Measurements from ENCODE around the gene CBFA2T3. TPM values are rescaled to one million over a fixed set of nuclear protein-coding genes. Genes with fewer than 3 reads are reported as not detected.

CBFA2T3 gene
- total and polyA plus RNA-seq, 2 of the 8 experiments (the other 6 are each of a cell fraction or from before 2014, with no cell fraction given) = 0.51 to 1.3 TPM

DNA sequence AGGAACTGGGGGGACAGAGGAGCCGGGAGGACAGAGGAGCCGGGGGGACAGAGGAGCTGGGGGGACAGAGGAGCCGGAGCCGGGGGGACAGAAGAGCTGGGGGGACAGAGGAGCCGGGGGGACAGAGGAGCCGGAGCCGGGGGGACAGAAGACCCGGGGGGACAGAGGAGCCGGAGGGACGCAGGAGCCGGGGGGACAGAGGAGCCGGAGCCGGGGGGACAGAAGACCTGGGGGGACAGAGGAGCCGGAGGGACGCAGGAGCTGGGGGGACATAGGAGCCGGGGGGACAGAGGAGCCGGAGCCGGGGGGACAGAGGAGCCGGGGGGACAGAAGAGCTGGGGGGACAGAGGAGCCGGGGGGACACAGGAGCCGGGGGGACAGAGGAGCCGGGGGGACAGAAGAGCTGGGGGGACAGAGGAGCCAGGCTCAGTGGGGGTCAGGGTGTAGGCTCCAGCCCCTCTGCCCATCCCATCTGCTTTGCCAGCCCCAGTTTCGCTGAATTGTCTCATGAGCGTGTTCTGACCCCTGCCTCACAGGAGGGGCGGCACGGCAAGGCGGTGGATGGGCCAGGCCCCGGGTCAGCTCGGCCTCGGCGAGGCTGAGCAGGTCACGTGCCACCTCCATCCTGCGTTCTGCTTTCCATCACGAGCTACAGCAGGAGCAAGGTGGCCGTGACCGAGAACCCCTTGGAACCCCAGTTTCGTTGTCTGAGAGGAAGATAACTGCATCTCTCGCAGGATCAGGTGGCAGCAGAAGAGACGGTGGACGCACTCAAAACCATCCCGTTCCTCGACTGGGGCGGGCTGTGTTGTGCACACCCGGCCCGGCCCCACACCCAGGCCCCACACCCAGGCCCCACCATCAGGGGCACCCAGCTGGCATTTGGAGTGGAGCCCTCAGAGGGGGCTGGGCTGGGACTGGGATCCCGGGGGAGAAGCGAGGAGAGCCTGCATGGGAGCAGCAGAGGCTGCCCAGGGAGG is 26.1 kb upstream of the CBFA2T3 start:
- H4K5ac ChIP-seq (ENCODE audit: insufficient read length, low read depth, low read length) = no peak overlapping the region
- H3K79me1 ChIP-seq (ENCODE audit: low read depth, low read length) = no peaks in the 10 kb centered on the region
- no peak overlapping the region for H3K4me3 ChIP-seq (ENCODE audit: extremely low read depth in 1 of 4, insufficient read depth in 2 of 4, low read depth in 3 of 4, low read length in 4 of 4)
- H3K14ac ChIP-seq (ENCODE audit: insufficient read length) = no peak overlapping the region
- H2BK5ac ChIP-seq (ENCODE audit: low read depth, low read length) = no peak overlapping the region
- no peak overlapping the region for H4K91ac ChIP-seq (replicated peaks; ENCODE audit: insufficient read length, low read length)
- H3K4me1 ChIP-seq (replicated peaks in 1 of 4; ENCODE audit: control insufficient read depth in 3 of 4, insufficient read depth in 4 of 4, low read length in 3 of 4) = peaks cover 0 to 11% (median 5%) of the 10 kb centered on the region in 4 experiments; a peak in 5 of 7 replicates
- DNase-seq (ENCODE audit: low read depth in 1 of 2, low spot score in 2 of 2) (peak in 1 of 2 experiments; percentile 44), FAIRE-seq (no peak)
- H2BK20ac ChIP-seq (ENCODE audit: low read length) = no peak overlapping the region
- H3K23me2 ChIP-seq (ENCODE audit: low read depth, low read length) = no peaks in the 10 kb centered on the region
- no peak overlapping the region for H3K56ac ChIP-seq (replicated peaks; ENCODE audit: insufficient read length, low read depth, low read length)
- no peak overlapping the region for H2AFZ ChIP-seq (ENCODE audit: low read length)
- no peak overlapping the region for H2BK15ac ChIP-seq (ENCODE audit: low read length)
- no peaks in the 10 kb centered on the region for H3K79me2 ChIP-seq (ENCODE audit: control insufficient read depth in 1 of 2, insufficient read depth in 2 of 2, low read length in 2 of 2)
- H3K23ac ChIP-seq (ENCODE audit: insufficient read length) = no peak overlapping the region
- H3K4me2 ChIP-seq (ENCODE audit: insufficient read depth in 1 of 2, low read depth in 2 of 2, low read length in 2 of 2) = no peak overlapping the region
- no peak for TF ChIP-seq NANOG (IDR thresholded peaks at IDR 0.05; ENCODE audit: insufficient read depth, low read depth, low read length, poor library complexity, severe bottlenecking)
- H4K8ac ChIP-seq (ENCODE audit: extremely low read depth, insufficient read depth, low read length) = peak overlapping the region; percentile 28
- no peaks in the 10 kb centered on the region for H3K36me3 ChIP-seq (ENCODE audit: control insufficient read depth in 2 of 4, insufficient read depth in 4 of 4, low read length in 3 of 4)
- no peaks in the 10 kb centered on the region for H4K20me1 ChIP-seq (replicated peaks in 1 of 2; ENCODE audit: control insufficient read depth in 1 of 2, insufficient read depth in 2 of 2, low read length in 2 of 2)
- no peak overlapping the region for H2BK12ac ChIP-seq (ENCODE audit: low read depth, low read length)
- ChIA-PET CTCF (ENCODE audit: partially characterized antibody) (interaction anchor here (0.8 to 0.9 kb wide), 2 partner anchors 28 to 33 kb away, joined by 3 read pairs; no protein-coding TSS in a partner anchor), POLR2A (ENCODE audit: partially characterized antibody) (interaction anchor here (0.6 to 1.0 kb wide), 2 partner anchors 9 to 235 kb away, joined by 3 read pairs; no protein-coding TSS in a partner anchor)
- H3K9ac ChIP-seq (replicated peaks in 1 of 4; ENCODE audit: extremely low read depth in 1 of 4, low read depth in 3 of 4, low read length in 3 of 4) = no peak overlapping the region
- no peak overlapping the region for H2BK120ac ChIP-seq (replicated peaks; ENCODE audit: low read depth, low read length)
- no peak overlapping the region for H3K27ac ChIP-seq (ENCODE audit: low read depth, low read length)
- WGBS, 2 experiments (ENCODE audit: extremely low coverage in 1 of 2, insufficient coverage in 1 of 2, insufficient read length in 1 of 2, insufficient replicate concordance in 2 of 2, low coverage in 1 of 2, low lambda C conversion rate in 2 of 2, missing lambda C conversion rate in 1 of 2) = 80% methylated on average over 26 of the region's 47 CpGs; no CpG with 5 or more reads in 1 of the 2 experiments
- H3K18ac ChIP-seq (ENCODE audit: extremely low read depth, low read length) = no peak overlapping the region; the same call in 1 of the 2 replicates
- no peak overlapping the region for H2AK5ac ChIP-seq (ENCODE audit: low read depth, low read length)
- H3K9me3 ChIP-seq (ENCODE audit: insufficient read depth in 2 of 2, low read depth in 1 of 2, low read length in 1 of 2) = peaks cover 2 to 17% of the 10 kb centered on the region in 2 experiments; a peak in 3 of 4 replicates
- H3K4ac ChIP-seq (replicated peaks; ENCODE audit: insufficient read length, low read depth, low read length) = no peak overlapping the region
- H3K27me3 ChIP-seq (replicated peaks in 1 of 4; ENCODE audit: control insufficient read depth in 3 of 4, extremely low read depth in 1 of 4, insufficient read depth in 3 of 4, low read length in 3 of 4) = peaks cover 0 to 18% (median 11%) of the 10 kb centered on the region in 4 experiments; a peak in 6 of 7 replicates
